OCI-LY7 (cell line): ENCODE measurements around the gene UBE3A.

Source experiments
- CTCF ChIP-seq: fragments of 200-600 bp; sonication (generic); conservative IDR thresholded peaks from 2 replicates; pipeline ENCODE4 v1.5.1; 2014; ENCODE audit warnings: mild to moderate bottlenecking, antibody characterized with exemption, low read length, moderate library complexity, mixed read lengths
- EZH2phosphoT487 ChIP-seq: fragments of 200-600 bp; sonication (generic); IDR thresholded peaks from 2 replicates; pipeline ENCODE4 v1.6.1; 2018; ENCODE audit warnings: low read depth, borderline replicate concordance, mild to moderate bottlenecking, mixed run types, antibody characterized with exemption, low read length, moderate library complexity, mixed read lengths

GRCh38 chr15:25474251-25474650 is 35.4 kb upstream of the UBE3A start:
- TF ChIP-seq CTCF (no peak), EZH2phosphoT487 (no peak)
